Measurements from ENCODE around the gene MALSU1.
A peak's percentile ranks its signal among the peaks of the same experiment; 100 is the strongest.

The MALSU1 gene

DNA sequence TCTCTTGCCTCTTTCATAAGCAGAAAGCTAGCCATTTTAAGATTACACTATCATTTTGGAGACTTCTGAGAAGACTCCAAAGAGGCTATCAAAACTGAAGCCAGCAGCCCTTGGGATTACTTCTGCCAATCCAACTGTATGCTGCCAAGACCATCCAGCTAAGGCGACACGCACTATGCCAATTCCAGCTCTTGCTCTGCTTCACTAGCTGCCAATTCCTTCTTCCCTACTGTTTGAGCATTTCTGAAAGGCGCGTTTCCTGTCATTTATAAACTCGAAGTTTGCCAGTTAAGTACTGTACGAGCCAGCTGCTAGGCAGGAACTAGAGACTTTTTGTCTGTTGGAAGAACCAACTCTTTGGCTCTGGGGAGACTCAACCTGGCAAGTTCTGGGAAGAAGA is 36.5 kb downstream of the MALSU1 start:
- DNase-seq (ENCODE audit: low read depth), result no peak

- no peak for DNase-seq (ENCODE audit: low read depth)
Observed at GRCh38 chr7:23336086-23336485, 36.9 kb downstream of the MALSU1 start.

DNA sequence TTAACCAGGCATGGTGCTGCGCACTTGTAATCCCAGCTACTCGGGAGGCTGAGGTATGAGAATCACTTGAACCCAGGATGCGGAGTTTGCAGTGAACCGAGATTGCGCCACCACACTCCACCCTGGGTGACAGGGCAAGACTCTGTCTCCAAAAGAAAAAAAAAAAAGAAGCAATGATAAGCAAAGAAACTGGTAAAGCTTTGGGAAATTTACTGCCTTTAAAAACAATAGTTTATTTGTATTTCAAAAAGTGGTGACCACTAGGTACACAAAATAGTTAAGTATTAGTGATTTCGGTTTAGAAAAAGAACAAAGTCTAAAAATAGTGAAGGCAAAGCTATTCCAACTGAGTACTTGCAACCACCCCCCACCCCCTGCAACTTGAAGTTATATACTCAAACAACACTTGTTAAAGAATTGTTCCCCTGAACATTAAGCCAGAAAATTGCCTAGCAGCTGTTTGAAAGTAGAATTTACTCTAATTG is 37.7 kb downstream of the MALSU1 start:
- no peak for DNase-seq (ENCODE audit: low read depth)

- DNase-seq (ENCODE audit: low read depth), result no peak
Observed at GRCh38 chr7:23337374-23337773, 38.2 kb downstream of the MALSU1 start.

- no peak for DNase-seq (ENCODE audit: low read depth)
Observed at GRCh38 chr7:23338439-23338838, 39.3 kb downstream of the MALSU1 start.

DNA sequence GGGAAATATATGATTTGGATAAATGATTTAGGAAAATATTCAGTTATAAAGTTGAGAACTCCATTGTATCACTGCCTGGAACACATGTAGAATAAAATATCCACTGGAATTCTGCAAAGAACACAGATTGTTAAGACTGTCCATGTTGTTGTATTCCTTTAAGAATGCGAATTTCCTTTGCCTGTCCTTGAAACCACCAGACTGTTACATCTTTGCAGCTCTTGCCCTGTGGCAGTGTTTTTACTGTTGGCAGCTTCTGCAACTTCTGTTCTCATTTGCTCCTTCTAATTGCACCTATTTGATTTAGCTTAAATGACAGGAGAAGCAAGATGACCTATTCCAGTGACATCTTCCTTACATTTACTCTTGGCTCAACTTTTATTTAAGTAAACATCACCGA is 39.7 kb downstream of the MALSU1 start:
- DNase-seq (ENCODE audit: low read depth), result no peak

DNA sequence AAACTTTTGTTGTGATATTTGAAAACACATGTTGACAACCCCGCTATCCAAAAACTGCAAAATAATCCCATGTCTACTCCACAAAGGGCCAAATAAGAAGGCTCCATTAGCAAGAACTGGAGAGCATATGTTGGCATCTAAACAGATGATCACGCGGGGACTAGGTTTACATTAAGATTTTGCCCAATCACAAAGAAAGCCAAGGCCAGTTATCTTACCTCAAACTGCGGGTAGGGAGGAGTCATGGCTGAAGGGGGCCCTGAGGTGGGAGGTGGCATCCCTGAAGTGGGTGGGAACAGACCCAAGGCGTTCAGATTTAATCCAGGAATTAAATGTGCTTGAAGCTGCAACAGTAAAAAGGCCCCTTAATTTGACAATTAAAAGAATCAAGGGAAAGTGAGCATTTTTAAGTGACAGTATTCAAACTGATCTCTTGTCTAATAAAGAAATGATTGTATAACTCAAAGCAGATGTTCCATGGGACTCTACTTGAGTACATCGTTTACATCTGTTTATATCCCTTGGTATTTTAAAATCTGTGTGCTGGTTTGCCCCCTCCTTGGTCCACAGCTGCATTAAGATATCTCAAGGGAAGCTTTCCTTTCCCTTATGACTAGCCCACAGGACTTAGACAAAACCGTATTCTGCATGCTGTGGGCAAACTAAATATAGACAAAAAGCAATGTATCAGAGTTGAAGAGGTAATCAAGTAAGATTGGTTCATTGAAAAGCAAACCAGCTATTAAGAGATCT is 42.9 kb downstream of the MALSU1 start:
- DNase-seq (ENCODE audit: low read depth), result peak; percentile 20

DNA sequence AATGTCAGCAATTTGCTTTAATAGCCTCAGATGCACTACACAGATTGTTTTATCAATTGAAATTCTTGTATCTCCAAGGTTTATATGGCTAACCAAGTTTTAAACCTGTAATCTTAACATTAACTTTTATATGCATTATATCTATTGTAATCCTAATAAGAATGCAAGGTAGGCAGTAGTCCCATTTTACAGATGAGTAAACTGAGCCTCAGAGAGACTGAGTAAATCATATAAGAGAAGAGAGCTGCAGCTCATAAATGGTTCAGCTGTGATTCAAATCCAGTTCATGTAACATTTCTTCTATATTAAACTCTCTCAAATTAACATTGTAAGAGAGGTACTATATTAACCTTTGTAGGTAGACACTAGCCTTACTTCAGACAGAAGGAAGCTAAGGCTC is 44.0 kb downstream of the MALSU1 start:
- DNase-seq (ENCODE audit: low read depth), result no peak

- no peak for DNase-seq (ENCODE audit: low read depth)
Observed at GRCh38 chr7:23343806-23344475, 44.8 kb downstream of the MALSU1 start.

GRCh38 chr7:23345601-23346000 is 46.5 kb downstream of the MALSU1 start:
- no peak for DNase-seq (ENCODE audit: low read depth)

- DNase-seq (ENCODE audit: low read depth), result no peak
Observed at GRCh38 chr7:23346316-23346715, 47.2 kb downstream of the MALSU1 start.

GRCh38 chr7:23347033-23347681 is 48.0 kb downstream of the MALSU1 start:
- no peak for DNase-seq (ENCODE audit: low read depth)

DNA sequence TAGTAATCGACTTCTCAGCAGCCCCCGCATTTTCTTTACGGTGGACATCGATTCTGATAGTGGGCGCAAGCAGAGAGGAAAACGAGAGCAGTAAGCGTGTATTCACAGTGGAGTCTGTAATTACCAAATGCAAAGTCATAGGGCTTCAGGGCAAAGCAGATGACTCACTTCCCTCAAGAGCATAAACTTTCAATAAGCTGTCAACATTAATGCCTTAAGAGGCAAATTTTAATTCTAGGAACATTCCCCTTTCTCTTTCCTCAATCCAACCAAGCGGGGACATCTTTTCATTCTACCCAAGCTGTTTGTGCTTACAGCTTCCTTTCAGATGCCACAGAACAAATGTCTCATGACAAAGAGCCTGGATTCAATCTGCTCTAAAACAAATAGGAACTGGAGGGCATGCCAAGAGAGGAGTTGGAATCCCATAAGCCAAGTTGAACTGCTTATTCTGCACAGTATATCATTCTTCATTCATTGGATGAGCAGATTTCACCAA is 48.6 kb downstream of the MALSU1 start:
- peak; percentile 66 for DNase-seq (ENCODE audit: low read depth)

GRCh38 chr7:23349484-23350157 is 50.5 kb downstream of the MALSU1 start:
- peak; percentile 20 for DNase-seq (ENCODE audit: low read depth)

- no peak for DNase-seq (ENCODE audit: low read depth)
Observed at GRCh38 chr7:23350466-23350865, 51.3 kb downstream of the MALSU1 start.

GRCh38 chr7:23353172-23353571 is 54.0 kb downstream of the MALSU1 start:
- no peak for DNase-seq (ENCODE audit: low read depth)

DNA sequence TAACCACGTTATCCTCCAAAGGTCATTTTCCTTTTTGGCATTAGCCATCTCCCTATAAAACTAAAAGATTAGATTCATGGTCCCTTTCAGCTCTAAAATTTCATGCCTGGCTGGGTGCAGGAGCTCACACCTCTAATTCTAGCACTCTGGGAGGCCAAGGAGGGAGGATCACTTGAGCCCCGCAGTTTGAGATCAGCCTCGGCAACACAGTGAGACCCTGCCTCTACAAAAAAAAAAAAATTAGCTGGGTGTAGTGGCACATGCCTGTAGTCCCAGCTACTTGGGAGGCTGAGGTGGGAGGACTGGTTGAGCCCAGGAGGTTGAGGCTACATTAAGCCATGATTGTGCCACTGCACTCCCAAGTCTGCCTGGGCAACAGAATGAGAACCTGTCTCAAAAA is 57.0 kb downstream of the MALSU1 start:
- no peak for DNase-seq (ENCODE audit: low read depth)

GRCh38 chr7:23356726-23357125 is 57.6 kb downstream of the MALSU1 start:
- no peak for DNase-seq (ENCODE audit: low read depth)

- DNase-seq (ENCODE audit: low read depth), result peak; percentile 26
Observed at GRCh38 chr7:23357190-23358093, 58.3 kb downstream of the MALSU1 start.

DNA sequence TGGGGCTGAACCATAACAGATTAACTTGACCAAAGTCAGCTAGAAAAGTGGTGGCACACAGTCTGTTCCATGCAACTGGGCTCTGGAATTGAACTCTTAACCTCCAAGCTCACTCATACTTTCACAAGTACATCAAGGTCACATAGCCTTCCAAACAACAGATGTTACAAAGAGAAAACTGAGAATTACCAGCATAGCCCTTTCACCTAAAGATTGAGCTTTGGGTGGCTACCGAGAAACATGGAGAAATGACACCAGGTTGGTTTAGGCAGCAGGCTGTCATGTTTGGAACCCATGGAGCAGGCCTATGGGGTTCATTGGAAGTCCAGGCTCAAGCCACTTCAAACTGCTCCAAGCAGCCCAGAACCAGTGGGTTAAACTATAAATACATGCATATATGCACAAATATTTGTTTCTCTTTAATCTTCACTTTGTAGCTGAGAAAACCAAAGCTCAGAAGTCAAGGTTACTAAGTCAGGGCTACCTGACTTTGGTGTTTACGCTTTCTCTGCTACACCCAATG is 59.1 kb downstream of the MALSU1 start:
- DNase-seq (ENCODE audit: low read depth), result no peak
